Nephron (organoid): ENCODE results near the gene MRPL34.

Source experiments
- H3K27ac Mint-ChIP-seq, 3 experiments: 2 replicates each; pipeline ENCODE4 v1.8.0; 2020; ENCODE audit warnings: mixed read lengths in 3 of 3, mild to moderate bottlenecking in 2 of 3, moderate library complexity in 1 of 3
- H3K27me3 Mint-ChIP-seq: 2 replicates; pipeline ENCODE4 v1.8.0; 2021; ENCODE audit warnings: low read depth, mild to moderate bottlenecking, moderate library complexity, mixed read lengths
- H3K36me3 Mint-ChIP-seq: 2 replicates; pipeline ENCODE4 v1.8.0; 2020; ENCODE audit warnings: low read depth, mixed read lengths
- H3K4me1 Mint-ChIP-seq: 2 replicates; pipeline ENCODE4 v1.8.0; 2020; ENCODE audit warnings: mixed read lengths
- H3K4me3 Mint-ChIP-seq, 3 experiments: 2 replicates each; pipeline ENCODE4 v1.8.0; 2020; ENCODE audit warnings: mild to moderate bottlenecking in 3 of 3, mixed read lengths in 3 of 3, moderate library complexity in 2 of 3
- H3K9me3 Mint-ChIP-seq: 2 replicates; pipeline ENCODE4 v1.8.0; 2020; ENCODE audit warnings: mixed read lengths
- CTCF ChIP-seq, 3 experiments: fragments of 200-600 bp; sonication (generic); IDR thresholded peaks; one replicate each; pipeline ENCODE4 v1.5.0; 2021; ENCODE audit warnings: antibody characterized with exemption in 3 of 3; ENCODE audit not compliant: unreplicated experiment in 3 of 3

MRPL34 gene

GRCh38 chr19:17262557-17262956 lies 43.1 kb upstream of the MRPL34 start:
- Mint-ChIP-seq H3K4me1 (peaks cover 8% of the 10 kb centered on the region), H3K36me3 (peaks cover under 1% of the 10 kb centered on the region), H3K9me3 (no peaks in the 10 kb centered on the region), H3K4me3 (no peak overlapping the region), H3K27me3 (no peaks in the 10 kb centered on the region), H3K27ac (no peak overlapping the region)
- TF ChIP-seq CTCF (IDR thresholded peaks at IDR 0.05; ENCODE audit: unreplicated experiment in 3 of 3) = no peak

DNA sequence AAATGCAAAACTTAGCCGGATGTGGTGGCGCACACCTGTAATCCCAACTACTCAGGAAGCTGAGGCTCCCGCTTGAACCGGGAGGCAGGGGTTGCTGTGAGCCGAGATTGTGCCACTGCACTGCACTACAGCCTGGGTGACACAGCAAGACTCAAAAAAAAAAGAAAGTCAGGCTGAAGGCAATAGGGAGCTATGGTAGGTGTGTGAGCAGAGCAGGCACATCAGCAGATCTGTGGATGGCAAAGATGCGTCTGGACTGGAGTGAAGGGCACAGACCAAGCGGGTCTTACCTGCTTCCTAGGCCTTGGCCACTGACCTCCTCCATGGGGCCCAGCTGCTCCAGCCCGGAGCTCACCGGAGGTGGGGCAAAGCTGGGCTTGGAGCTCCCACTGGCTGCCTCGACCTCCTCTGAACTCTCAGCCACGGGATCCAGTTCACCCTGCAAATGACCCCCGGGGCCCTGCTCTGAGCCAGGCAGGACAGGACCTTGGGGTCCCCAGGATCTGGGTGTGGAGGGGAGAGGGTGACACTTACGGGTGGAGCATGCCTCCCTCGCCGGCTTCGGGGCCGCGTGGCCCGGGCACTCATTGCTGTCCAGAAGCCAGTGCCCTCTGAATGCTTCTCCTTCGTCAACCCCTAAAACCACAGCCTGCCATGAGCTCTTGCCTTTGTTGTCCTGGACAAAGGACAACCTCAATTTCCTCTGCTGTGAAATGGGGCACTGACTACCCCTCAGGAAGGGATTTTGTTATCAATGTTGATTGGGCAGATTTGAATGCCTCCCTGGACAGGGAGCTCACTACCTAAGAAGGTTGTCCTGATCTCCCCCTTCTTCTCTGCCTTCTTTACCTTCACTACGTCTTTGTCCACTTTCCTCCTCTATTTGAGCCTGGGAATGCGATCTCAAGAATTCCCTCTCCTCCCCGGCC lies 41.7 kb upstream of the MRPL34 start:
- Mint-ChIP-seq H3K4me3 (peak overlapping the region in 1 of 3 experiments; percentile 52), H3K36me3 (peaks cover 7% of the 10 kb centered on the region), H3K4me1 (peaks cover 14% of the 10 kb centered on the region), H3K9me3 (no peaks in the 10 kb centered on the region), H3K27me3 (no peaks in the 10 kb centered on the region), H3K27ac (peak overlapping the region; percentile 43 to 69 (median 49))
- no peak for TF ChIP-seq CTCF (IDR thresholded peaks at IDR 0.05; ENCODE audit: unreplicated experiment in 3 of 3)

GRCh38 chr19:17264641-17264979 lies 41.1 kb upstream of the MRPL34 start, which contains the start of gene USHBP1:
USHBP1 (minus strand) TSS chr19:17264745; CDS start chr19:17264299, 446 bp downstream.
- no peaks in the 10 kb centered on the region for H3K9me3 Mint-ChIP-seq
- TF ChIP-seq CTCF (IDR thresholded peaks at IDR 0.05; ENCODE audit: unreplicated experiment in 3 of 3) = no peak
- H3K4me1 Mint-ChIP-seq = peaks cover 14% of the 10 kb centered on the region
- peak within 1 kb of the TSS; percentile 43 to 69 (median 49) for H3K27ac Mint-ChIP-seq
- H3K4me3 Mint-ChIP-seq = peak within 1 kb of the TSS in 1 of 3 experiments; percentile 52
- no peaks in the 10 kb centered on the region for H3K27me3 Mint-ChIP-seq
- H3K36me3 Mint-ChIP-seq = peaks cover 7% of the 10 kb centered on the region

DNA sequence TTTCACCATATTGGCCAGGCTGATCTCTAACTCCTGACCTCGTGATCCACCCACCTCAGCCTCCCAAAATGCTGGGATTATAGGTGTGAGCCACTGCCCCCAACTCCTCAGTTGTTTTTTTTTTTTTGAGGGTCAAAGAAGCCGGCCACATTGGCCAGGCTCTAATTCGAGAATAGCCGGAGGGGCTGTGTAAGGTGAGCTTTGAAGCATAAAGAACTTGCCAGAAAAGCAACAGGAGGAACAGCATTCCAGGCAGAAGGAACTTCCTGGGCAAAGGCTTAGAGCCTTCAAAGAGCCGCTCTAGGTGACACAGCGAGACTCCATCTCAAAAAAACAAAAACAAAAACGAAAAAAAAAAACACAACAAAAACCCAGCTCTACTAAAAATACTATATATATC lies 39.6 kb upstream of the MRPL34 start:
- Mint-ChIP-seq H3K36me3 (peaks cover 13% of the 10 kb centered on the region), H3K27ac (no peak overlapping the region), H3K9me3 (no peaks in the 10 kb centered on the region), H3K4me1 (peaks cover 14% of the 10 kb centered on the region), H3K4me3 (no peak overlapping the region), H3K27me3 (no peaks in the 10 kb centered on the region)
- no peak for TF ChIP-seq CTCF (IDR thresholded peaks at IDR 0.05; ENCODE audit: unreplicated experiment in 3 of 3)

DNA sequence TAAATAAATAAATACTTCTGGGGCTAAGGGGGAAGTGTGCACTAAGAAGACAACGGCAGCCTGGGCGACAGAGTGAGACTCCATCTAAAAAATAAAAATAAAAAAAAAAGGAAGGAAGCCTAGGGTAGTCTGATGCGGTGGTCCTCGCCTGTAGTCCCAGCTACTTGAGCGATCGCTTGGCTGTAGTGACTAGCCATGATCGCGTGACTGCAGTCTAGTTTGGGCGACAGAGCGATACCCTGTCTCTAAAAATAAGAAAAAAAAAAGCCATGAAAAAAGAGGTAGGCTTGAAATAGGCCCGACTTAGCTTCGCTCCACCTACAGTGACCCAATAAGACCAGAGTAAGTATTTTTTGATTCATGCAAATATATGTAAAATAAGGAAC lies 39.1 kb upstream of the MRPL34 start:
- Mint-ChIP-seq H3K27me3 (no peaks in the 10 kb centered on the region), H3K4me1 (peaks cover 14% of the 10 kb centered on the region), H3K9me3 (no peaks in the 10 kb centered on the region), H3K4me3 (peak overlapping the region; percentile 84 to 86 (median 85)), H3K36me3 (peaks cover 18% of the 10 kb centered on the region), H3K27ac (peak overlapping the region; percentile 15 to 74 (median 61))
- no peak for TF ChIP-seq CTCF (IDR thresholded peaks at IDR 0.05; ENCODE audit: unreplicated experiment in 3 of 3)
